NCI-H1105 treated with DMSO at 0.1 percent for 48 hours (cell line): Measurements from ENCODE around the gene PGGT1B.

Source experiments
- DNase-seq: peaks from one replicate; lab custom pipeline; 2025; lab: John Stamatoyannopoulos, UW

Gene PGGT1B

DNA sequence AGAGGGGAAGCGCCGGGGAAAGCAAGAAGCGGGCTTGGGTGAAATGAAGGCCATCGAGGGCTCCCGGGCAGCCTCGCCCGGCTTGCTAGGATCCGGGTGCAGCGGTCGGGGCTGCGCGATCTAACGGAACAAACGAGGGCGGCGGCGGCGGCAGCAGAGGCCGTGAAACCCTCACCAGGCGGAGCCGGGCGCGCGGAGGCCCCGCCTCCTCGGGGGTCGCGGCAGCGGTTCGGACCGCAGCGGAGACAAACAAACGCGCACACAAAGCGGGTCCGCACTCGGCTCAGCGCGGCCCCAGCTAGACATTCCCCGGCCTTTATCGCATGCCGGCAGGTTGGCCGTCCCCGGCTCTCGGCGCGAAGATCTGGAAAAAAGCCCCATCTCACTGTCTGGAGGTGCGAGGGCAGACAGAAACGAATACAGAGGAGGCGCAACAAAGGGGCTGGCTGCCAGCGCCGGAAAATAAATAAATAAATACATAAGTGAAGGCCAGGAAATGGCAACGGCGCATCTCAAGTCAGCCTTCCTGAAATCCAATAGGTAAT lies 82.4 kb downstream of the PGGT1B start:
- peak; percentile 49 for DNase-seq

DNA sequence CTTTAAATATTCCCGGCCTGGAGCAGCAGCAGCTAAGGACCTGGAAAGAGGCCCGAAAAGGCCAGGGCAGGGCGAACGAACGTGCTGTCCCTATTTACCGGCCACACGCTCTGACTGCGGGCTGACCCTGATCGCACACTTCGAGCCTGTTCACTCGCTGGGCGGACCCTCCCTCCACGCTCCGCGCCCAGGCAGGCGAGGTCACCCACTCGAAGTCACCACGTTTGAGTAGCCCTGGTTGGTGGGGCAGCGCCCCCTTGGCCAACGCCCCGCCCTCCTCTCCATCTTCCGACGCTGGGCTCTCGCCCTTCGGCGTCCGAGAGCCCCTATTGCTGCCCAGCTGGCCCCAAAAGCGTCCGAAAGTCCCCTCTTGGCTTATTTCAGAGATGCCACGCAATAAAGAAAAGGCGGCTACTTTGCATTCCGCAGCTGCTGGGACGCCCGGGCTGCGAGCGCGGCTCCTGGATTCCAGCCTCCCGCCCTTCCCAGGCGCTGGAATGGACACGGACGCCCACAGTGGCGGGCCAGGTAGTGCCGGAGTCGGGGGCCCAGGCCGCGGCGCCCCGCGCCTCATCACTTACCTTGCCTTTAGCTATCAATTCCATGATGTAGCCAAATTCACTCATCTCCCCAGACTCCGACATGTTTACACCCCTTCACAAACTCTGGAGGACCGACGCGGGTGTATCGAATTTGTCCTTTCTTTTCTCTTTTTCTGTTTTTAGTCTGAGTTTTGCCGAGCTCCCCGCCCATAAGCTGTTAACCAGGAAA lies 83.1 kb downstream of the PGGT1B start:
- no peak for DNase-seq

DNA sequence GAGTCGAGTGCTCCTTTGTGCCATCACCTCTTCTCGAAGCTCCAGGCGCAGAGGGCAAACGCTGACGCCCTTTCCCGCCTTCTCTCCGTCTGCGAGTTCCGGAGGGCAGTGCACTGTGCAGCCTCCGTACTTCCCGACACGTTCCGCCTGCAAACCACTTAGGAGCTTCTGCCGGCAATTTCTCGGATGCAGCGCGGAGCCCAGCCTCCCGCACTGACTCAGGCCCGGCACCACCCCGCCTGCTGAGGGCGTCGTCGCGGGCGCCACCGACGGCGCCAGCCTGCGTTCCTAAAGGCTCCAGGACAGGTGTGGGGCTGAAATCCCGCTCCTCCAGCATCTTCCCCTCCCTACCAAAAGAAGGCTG lies 83.7 kb downstream of the PGGT1B start:
- DNase-seq = no peak

DNA sequence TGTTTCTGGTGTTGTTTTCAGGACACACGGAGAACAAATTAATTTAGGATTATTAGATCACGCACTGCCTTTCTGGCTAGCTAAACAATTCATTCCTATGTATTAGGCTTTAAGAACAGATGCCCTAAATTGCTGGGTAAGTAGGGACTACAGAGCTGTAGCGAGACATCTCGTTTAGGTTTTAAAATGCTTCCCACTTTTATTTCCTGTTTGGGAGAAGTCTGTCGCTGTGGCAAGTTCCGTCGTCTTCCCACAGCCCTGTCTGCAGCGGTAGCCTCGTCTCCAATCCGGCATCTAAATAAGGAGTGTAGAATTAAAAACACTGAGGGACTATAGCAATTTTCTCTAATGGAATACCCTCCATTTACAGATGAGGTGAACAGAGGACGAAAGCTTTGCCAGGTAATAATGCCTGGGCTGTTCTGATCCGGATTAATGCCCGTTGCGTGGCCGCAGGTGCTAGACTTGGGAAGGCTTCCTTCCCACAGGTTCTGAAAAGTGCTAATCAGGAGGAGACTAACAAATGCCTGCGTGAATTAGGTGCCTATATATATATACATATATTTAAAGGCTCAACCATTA lies 91.7 kb downstream of the PGGT1B start:
- no peak for DNase-seq

DNA sequence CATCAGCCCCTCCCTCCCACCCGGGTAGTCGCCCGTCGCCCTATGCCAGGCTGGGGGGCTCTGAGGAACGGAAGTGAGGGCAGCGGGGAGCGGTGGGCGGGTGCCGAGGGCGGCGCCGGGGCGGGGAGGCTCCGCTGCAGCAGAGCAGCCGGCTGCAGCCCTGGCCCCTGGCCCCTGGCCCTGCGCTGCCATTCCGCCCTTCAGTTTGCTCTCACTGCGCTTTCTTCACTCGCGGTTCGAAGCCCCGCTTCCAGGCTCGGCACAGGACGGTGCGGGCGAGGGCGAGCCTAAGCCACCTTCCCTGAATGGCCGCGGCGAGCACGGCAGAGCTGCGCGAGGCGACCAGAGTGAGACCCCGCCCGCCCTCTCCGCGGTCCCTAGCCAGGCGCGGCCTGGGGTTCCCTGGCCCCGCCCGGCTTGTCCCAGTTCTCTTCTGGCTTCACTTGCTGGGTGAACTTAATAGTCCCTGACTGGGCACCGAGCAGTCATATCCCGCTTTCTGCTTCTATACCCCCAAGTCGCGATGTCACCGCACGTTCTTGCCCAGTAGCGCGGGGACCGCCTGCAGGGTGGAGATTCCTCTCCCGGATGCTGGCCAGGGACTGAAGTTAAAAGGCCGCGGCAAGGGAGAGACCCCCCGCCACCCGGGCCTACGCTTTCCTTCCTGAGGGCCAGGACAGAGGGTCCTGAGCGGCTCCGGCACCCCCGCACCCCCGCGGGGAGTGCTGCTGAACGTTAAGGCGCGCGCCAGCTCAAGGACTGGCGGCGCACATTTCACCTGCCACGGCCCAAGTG lies 92.3 kb downstream of the PGGT1B start:
- no peak for DNase-seq

DNA sequence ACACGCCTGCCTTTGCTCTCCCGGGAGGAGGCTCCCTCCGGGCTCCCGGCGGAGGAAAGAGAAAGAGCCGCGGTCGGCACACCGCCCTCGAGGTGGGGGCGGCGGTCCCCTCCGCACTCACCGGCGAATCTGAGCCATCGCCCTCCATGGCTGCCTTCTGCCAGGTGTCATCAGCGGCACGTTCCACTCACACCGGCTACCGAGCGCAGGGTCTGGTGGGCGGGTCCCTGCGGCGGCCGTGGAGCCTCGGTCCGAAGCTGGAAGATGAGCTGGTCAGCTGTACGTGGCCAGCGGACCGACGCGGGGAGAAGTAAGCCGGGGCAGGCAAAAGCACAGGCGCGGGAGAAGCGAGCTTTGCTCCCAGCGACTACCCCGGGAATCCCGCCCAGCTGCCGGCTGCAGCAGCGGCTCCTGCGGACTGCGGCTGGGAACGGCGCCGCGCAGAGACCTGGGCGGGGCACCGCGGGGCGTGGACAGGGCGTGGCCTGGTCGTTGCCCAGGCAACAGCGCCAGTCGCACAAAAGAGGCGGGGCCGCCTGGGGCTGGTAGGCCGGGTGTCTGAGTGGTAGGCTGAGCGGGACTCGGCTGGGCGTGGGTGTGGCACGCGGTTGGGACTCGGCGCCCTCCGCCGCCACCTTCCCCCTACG lies 93.1 kb downstream of the PGGT1B start, which contains the start of gene TRIM36:
Gene TRIM36 (minus strand): TSS at position 422 of the 647 bp plus-strand sequence. CDS start 274 bp downstream, at position 148.
- DNase-seq = peak; percentile 87

DNA sequence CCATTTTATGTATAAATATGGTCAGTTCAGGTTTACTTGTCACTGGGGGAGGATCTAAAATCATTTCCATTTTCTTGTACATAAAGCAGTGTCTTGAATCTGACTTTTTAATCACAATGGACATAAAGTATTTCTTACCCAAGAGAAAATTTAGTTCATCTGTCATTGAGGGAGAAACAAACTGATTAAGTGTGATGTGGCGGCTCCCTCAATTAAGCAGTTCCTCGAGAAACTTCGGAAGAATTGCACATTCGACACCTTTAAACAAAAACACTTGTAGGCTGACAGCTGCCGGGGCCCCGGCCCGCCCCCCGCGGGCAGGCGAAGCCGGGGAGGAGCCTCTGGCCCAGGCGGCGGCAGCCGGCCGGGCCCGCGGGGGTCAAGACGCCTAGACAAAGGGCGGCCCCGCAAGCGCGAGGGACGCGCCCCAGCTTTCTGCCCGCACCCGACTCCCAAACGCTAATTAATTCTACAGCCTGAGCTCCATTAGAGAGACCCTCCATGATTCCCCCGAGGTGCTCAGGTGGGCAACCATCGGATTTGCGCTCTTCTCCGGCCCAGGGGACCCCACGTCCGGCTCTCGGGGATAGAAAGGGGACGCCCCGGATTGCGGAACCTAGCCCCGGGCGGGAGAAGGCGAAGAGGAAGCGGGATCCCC lies 93.7 kb downstream of the PGGT1B start:
- peak; percentile 11 for DNase-seq

DNA sequence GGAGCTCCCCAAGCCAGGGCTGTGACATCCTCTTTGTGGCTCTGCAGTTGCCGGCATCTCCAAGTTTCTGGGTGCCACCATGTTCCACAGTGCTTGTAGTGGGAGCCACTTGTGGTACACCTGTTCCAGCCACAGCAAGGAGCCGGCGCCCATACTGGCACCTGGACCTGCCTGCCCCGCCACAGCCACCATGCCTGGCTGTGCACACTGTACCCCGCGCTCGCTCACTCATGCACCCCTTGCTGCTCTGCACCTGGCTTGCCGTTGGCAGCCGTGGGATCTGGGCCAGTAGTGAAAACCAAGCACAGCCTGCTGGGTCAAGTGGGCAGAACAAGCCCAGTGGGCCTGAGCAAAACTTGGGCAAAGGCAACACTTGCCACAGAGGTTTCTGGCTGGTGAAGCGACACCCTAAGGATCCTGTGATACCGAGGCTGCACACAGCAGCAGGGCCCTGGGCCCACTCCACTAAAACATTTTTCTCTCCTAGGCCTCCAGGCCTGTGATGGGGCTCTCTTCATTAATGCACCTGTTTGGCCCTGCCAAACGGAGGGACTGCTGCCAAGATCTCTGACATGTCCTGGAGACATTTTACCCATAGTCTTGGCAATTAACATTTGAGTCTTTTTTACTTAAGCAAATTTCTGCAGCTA lies 95.8 kb downstream of the PGGT1B start:
- no peak for DNase-seq

DNA sequence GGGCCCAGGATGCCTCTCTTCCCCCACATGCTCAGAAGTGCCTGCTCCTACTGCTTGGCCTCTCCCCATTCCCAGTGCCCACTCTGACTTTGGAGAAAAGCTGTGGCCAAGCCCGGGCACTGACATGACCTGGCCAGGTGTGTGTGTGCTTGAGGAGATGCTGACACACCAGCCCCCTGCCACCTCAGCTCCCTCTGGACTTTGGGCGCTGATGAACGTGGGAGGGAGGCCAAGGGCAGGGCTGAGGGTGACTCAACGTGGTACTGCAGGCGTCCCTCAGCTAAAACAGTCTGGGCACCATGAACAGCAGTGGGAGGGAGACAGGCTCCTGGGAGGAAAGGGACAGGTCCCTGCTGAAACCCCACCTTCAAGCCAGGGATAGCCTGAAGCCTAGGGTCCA lies 96.9 kb downstream of the PGGT1B start:
- no peak for DNase-seq

DNA sequence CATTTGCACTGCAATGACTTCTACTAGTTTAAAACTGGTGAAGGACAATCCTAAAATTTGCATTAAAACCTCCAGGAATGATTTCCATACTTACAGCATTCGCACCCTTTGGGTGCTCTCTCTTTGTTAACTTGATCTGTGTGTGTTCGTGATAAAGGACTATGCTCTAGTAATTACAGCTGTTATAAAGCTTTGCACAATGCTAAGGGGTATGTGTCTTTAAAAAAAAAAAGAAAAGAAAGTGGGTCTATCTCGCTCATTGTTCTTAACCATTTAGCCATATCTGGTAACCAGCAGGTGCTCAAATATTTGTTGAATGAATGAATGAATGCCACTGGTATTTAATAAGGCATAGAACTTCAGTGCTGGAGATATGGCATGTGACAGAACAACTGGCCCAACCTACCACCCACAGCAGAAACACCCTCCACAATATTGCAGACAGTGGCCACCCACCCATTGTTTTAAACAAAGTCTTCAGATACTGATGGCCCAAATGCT lies 101.7 kb downstream of the PGGT1B start:
- DNase-seq = no peak
